ENCODE measurements around the gene DVL1. TPM values are rescaled to one million over a fixed set of nuclear protein-coding genes. Genes with fewer than 3 reads are reported as not detected.

Gene DVL1
- total and polyA plus RNA-seq, 9 of the 15 experiments (the other 6 are each of a cell fraction or from before 2014, with no cell fraction given), result 0.62 to 135 (median 24.3) TPM

DNA sequence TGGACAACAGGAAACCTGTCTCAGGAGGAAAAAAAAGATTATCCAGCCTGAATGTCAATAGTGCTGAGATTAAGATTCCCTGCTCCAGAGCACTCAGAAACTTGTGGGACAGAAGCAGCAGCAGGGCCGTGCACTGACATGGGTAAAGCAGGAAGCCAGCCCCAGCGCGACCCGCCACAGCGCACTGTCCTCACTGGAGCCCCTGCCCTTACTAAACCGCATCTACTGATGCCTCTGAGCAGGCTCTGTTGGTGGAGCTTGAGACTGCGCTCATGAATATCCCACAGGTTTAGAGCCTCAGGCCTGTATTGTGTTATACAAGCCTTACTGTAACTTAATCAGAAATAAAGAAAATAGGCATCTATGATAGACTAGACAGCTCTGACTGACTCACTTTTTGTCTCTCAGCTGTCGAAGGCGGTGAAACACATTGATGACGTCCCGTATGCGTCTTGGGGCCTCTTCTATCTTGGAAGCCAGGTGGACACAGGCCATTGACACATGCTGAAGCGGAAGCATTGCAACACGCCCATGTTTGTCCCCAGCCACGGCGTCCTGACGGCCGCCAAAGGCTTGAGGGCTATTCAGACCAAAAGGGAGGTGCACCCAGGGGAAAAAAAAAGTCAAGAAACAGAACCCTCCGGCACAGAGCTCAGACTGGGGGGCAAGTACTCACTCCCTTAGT lies 48.8 kb upstream of the DVL1 start (continued):
- TF ChIP-seq, protein P1, sequence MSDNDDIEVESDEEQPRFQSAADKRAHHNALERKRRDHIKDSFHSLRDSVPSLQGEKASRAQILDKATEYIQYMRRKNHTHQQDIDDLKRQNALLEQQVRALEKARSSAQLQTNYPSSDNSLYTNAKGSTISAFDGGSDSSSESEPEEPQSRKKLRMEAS (CRISPR knock-in tag; IDR thresholded peaks at IDR 0.05), result peak; percentile 68
- TF ChIP-seq ZBTB7A (IDR thresholded peaks at IDR 0.05; ENCODE audit: borderline replicate concordance, control insufficient read depth, low read depth, low read length) (no peak), TEAD4 (IDR thresholded peaks at IDR 0.05; ENCODE audit: low read length) (no peak), TEAD4 (CRISPR knock-in tag; IDR thresholded peaks at IDR 0.05; ENCODE audit: borderline replicate concordance) (no peak), ZNF830 (CRISPR knock-in tag; IDR thresholded peaks at IDR 0.05) (no peak), CHD2 (IDR thresholded peaks at IDR 0.05; ENCODE audit: low read depth, low read length) (no peak), SMARCA4 (IDR thresholded peaks at IDR 0.05) (0 out of 2 replicates have a peak, but pooled peaks have one; percentile 25), BRCA1 (IDR thresholded peaks at IDR 0.05) (no peak), BRCA1 (CRISPR knock-in tag; IDR thresholded peaks at IDR 0.05) (0 out of 2 replicates have a peak, but pooled peaks have one; percentile 26)
- TF ChIP-seq, protein P2, sequence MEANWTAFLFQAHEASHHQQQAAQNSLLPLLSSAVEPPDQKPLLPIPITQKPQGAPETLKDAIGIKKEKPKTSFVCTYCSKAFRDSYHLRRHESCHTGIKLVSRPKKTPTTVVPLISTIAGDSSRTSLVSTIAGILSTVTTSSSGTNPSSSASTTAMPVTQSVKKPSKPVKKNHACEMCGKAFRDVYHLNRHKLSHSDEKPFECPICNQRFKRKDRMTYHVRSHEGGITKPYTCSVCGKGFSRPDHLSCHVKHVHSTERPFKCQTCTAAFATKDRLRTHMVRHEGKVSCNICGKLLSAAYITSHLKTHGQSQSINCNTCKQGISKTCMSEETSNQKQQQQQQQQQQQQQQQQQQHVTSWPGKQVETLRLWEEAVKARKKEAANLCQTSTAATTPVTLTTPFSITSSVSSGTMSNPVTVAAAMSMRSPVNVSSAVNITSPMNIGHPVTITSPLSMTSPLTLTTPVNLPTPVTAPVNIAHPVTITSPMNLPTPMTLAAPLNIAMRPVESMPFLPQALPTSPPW (CRISPR knock-in tag; IDR thresholded peaks at IDR 0.05), result no peak
